WTC11 (cell line): ENCODE data around the gene MYOD1. TPM values are rescaled to one million over a fixed set of nuclear protein-coding genes. Genes with fewer than 3 reads are reported as not detected.

Experiments used
- ATAC-seq: fragments of 200-7000 bp; cut with Tn5 transposase; 2 replicates; pipeline ENCODE4 v1.10.0; 2021; ENCODE audit warnings: mild to moderate bottlenecking, moderate library complexity
- CTCF ChIA-PET: fragments of 300-600 bp; sonication (Branson Sonifier 250); formaldehyde crosslinking; loops from one replicate; lab custom pipeline; 2021; ENCODE audit warnings: antibody characterized with exemption; lab: Charles Lee
- POLR2A ChIA-PET: fragments of 350-600 bp; sonication (Branson Sonifier 250); formaldehyde crosslinking; loops from one replicate; lab custom pipeline; 2021; ENCODE audit warnings: antibody characterized with exemption; lab: Charles Lee
- DNase-seq: peaks from one replicate; pipeline ENCODE4 v3.0.0; 2021; ENCODE audit warnings: low spot score
- H3K27ac Mint-ChIP-seq: 2 replicates; pipeline ENCODE4 v1.8.0; 2021; ENCODE audit warnings: mixed read lengths
- H3K27me3 Mint-ChIP-seq: 2 replicates; pipeline ENCODE4 v1.8.0; 2021; ENCODE audit warnings: low read depth, mild to moderate bottlenecking, moderate library complexity, mixed read lengths
- H3K36me3 Mint-ChIP-seq: 2 replicates; pipeline ENCODE4 v1.8.0; 2021; ENCODE audit warnings: mixed read lengths
- H3K4me1 Mint-ChIP-seq: 2 replicates; pipeline ENCODE4 v1.8.0; 2022; ENCODE audit warnings: mixed read lengths
- H3K4me3 Mint-ChIP-seq: 2 replicates; pipeline ENCODE4 v1.8.0; 2021; ENCODE audit warnings: mild to moderate bottlenecking, moderate library complexity, mixed read lengths
- H3K9me3 Mint-ChIP-seq: 2 replicates; pipeline ENCODE4 v1.8.0; 2021; ENCODE audit warnings: mixed read lengths
- ATF1 ChIP-seq: sonication (generic); formaldehyde crosslinking; IDR thresholded peaks from 2 replicates; pipeline ENCODE4 v1.8.1; 2023; ENCODE audit warnings: mild to moderate bottlenecking, moderate library complexity, missing genetic modification reagents
- CBFB ChIP-seq: sonication (generic); formaldehyde crosslinking; IDR thresholded peaks from 2 replicates; pipeline ENCODE4 v1.8.1; 2022; ENCODE audit warnings: mild to moderate bottlenecking, low read depth, missing genetic modification reagents
- E2F5 ChIP-seq: sonication (generic); formaldehyde crosslinking; IDR thresholded peaks from 2 replicates; pipeline ENCODE4 v1.8.1; 2022; ENCODE audit warnings: mild to moderate bottlenecking, moderate library complexity, missing genetic modification reagents
- ELF4 ChIP-seq: sonication (generic); formaldehyde crosslinking; IDR thresholded peaks from 2 replicates; pipeline ENCODE4 v1.8.1; 2022; ENCODE audit warnings: low read depth, mild to moderate bottlenecking, moderate library complexity, missing genetic modification reagents
- FOXJ3 ChIP-seq: sonication (generic); formaldehyde crosslinking; IDR thresholded peaks from 2 replicates; pipeline ENCODE4 v1.9.0; 2021; ENCODE audit warnings: missing genetic modification reagents, mild to moderate bottlenecking, borderline replicate concordance
- FOXP1 ChIP-seq: sonication (generic); formaldehyde crosslinking; IDR thresholded peaks from 2 replicates; pipeline ENCODE4 v1.8.0; 2022; ENCODE audit warnings: missing genetic modification reagents, mild to moderate bottlenecking, moderate library complexity, borderline replicate concordance
- GABPB1 ChIP-seq: sonication (generic); formaldehyde crosslinking; IDR thresholded peaks from 2 replicates; pipeline ENCODE4 v1.8.1; 2023; ENCODE audit warnings: mild to moderate bottlenecking, missing genetic modification reagents
- IRF1 ChIP-seq: sonication (generic); formaldehyde crosslinking; IDR thresholded peaks from 2 replicates; pipeline ENCODE4 v1.8.0; 2023; ENCODE audit warnings: missing genetic modification reagents
- MAX ChIP-seq: sonication (generic); formaldehyde crosslinking; IDR thresholded peaks from 2 replicates; pipeline ENCODE4 v1.8.0; 2022; ENCODE audit warnings: mild to moderate bottlenecking, missing genetic modification reagents
- NR1H2 ChIP-seq: sonication (generic); formaldehyde crosslinking; IDR thresholded peaks from 2 replicates; pipeline ENCODE4 v1.9.0; 2021; ENCODE audit warnings: mild to moderate bottlenecking, moderate library complexity, missing genetic modification reagents
- NR2C2 ChIP-seq: sonication (generic); formaldehyde crosslinking; IDR thresholded peaks from 2 replicates; pipeline ENCODE4 v1.8.0; 2022; ENCODE audit warnings: mild to moderate bottlenecking, missing genetic modification reagents
- RELA ChIP-seq: sonication (generic); formaldehyde crosslinking; IDR thresholded peaks from 2 replicates; pipeline ENCODE4 v1.8.1; 2022; ENCODE audit warnings: missing genetic modification reagents, mild to moderate bottlenecking, borderline replicate concordance
- SMAD4 ChIP-seq: sonication (generic); formaldehyde crosslinking; IDR thresholded peaks from 2 replicates; pipeline ENCODE4 v1.8.0; 2022; ENCODE audit warnings: mild to moderate bottlenecking, missing genetic modification reagents
- TEAD4 ChIP-seq: sonication (generic); formaldehyde crosslinking; IDR thresholded peaks from 2 replicates; pipeline ENCODE4 v1.8.0; 2022; ENCODE audit warnings: mild to moderate bottlenecking, missing genetic modification reagents
- USF2 ChIP-seq: sonication (generic); formaldehyde crosslinking; IDR thresholded peaks from 2 replicates; pipeline ENCODE4 v1.8.1; 2023; ENCODE audit warnings: mild to moderate bottlenecking, missing genetic modification reagents, moderate library complexity
- ZNF121 ChIP-seq: sonication (generic); formaldehyde crosslinking; IDR thresholded peaks from 2 replicates; pipeline ENCODE4 v1.8.0; 2023; ENCODE audit warnings: missing genetic modification reagents
- ZNF138 ChIP-seq: sonication (generic); formaldehyde crosslinking; conservative IDR thresholded peaks from 2 replicates; pipeline ENCODE4 v1.8.1; 2022; ENCODE audit warnings: mild to moderate bottlenecking, moderate library complexity, missing genetic modification reagents
- ZNF219 ChIP-seq: sonication (generic); formaldehyde crosslinking; IDR thresholded peaks from 2 replicates; pipeline ENCODE4 v1.8.0; 2023; ENCODE audit warnings: missing genetic modification reagents, mild to moderate bottlenecking, borderline replicate concordance
- ZNF317 ChIP-seq: sonication (generic); formaldehyde crosslinking; IDR thresholded peaks from 2 replicates; pipeline ENCODE4 v1.8.1; 2023; ENCODE audit warnings: low read depth, mild to moderate bottlenecking, moderate library complexity, missing genetic modification reagents, borderline replicate concordance
- ZNF416 ChIP-seq: fragments of 250-450 bp; sonication (Bioruptor Pico); IDR thresholded peaks from 2 replicates; pipeline ENCODE4 v1.9.0; 2021; ENCODE audit warnings: mild to moderate bottlenecking, inconsistent platforms
- ZNF423 ChIP-seq: fragments of 250-450 bp; sonication (Bioruptor Pico); IDR thresholded peaks from 2 replicates; pipeline ENCODE4 v2.1.2; 2022; ENCODE audit warnings: mild to moderate bottlenecking, moderate library complexity
- ZNF532 ChIP-seq: fragments of 250-450 bp; sonication (Bioruptor Pico); IDR thresholded peaks from 2 replicates; pipeline ENCODE4 v1.9.0; 2021; ENCODE audit warnings: mild to moderate bottlenecking, borderline replicate concordance
- total RNA-seq: library from RNA; stranded (reverse); gene quantifications from 3 replicates; pipeline ENCODE4 v1.2.3, GENCODE V29; 2021

The MYOD1 gene
- total RNA-seq, 1 experiment from 2014 or later = not detected

GRCh38 chr11:17718510-17718962 lies 835 bp upstream of the MYOD1 start:
- CTCF ChIA-PET = interaction anchor here (0.7 to 6.4 kb wide), 25 partner anchors 9 to 335 kb away, joined by 3 to 161 read pairs (median 4); partner anchors contain the start of genes KCNC1 and OTOG
- H3K36me3 Mint-ChIP-seq = no peaks in the 10 kb centered on the region
- H3K4me1 Mint-ChIP-seq = peaks cover 11% of the 10 kb centered on the region
- H3K4me3 Mint-ChIP-seq = peak overlapping the region; percentile 69
- no peak for TF ChIP-seq ZNF423 (CRISPR knock-in tag)
- no peak for TF ChIP-seq GABPB1 (CRISPR knock-in tag)
- no peak for TF ChIP-seq ATF1 (CRISPR knock-in tag)
- TF ChIP-seq FOXJ3 (CRISPR knock-in tag) = no peak
- TF ChIP-seq ZNF416 (CRISPR knock-in tag) = no peak
- peaks cover 4% of the 10 kb centered on the region for H3K27me3 Mint-ChIP-seq
- DNase-seq = no peak
- POLR2A ChIA-PET = no interaction called here
- H3K27ac Mint-ChIP-seq = no peak overlapping the region
- no peak for ATAC-seq
- no peaks in the 10 kb centered on the region for H3K9me3 Mint-ChIP-seq

GRCh38 chr11:17719938-17720795 lies 796 bp downstream of the MYOD1 start:
- Mint-ChIP-seq H3K9me3 (no peaks in the 10 kb centered on the region), H3K27ac (no peak overlapping the region), H3K4me1 (peaks cover 11% of the 10 kb centered on the region), H3K27me3 (peaks cover 5% of the 10 kb centered on the region; the same call in 1 of the 2 replicates), H3K4me3 (peak overlapping the region; percentile 58), H3K36me3 (no peaks in the 10 kb centered on the region)
- DNase-seq (peak; percentile 67), ATAC-seq (peak; percentile 62)
- POLR2A ChIA-PET = interaction anchor here (0.9 kb wide), 1 partner anchor 11 kb away, joined by 4 read pairs; no protein-coding TSS in a partner anchor
- CTCF ChIA-PET = interaction anchor here (0.7 to 6.4 kb wide), 35 partner anchors 8 to 484 kb away, joined by 3 to 161 read pairs (median 4); partner anchors contain the start of genes KCNC1, KCNJ11 and OTOG
- peak; percentile 71; the same call in 1 of the 2 replicates for TF ChIP-seq TEAD4 (CRISPR knock-in tag)
- TF ChIP-seq ZNF121 (CRISPR knock-in tag) = no peak
- peak; percentile 48 for TF ChIP-seq E2F5 (CRISPR knock-in tag)
- TF ChIP-seq GABPB1 (CRISPR knock-in tag) = no peak
- TF ChIP-seq ZNF138 (CRISPR knock-in tag) = no peak
- peak; percentile 46; the same call in 1 of the 2 replicates for TF ChIP-seq NR1H2 (CRISPR knock-in tag)
- TF ChIP-seq FOXP1 (CRISPR knock-in tag) = peak; percentile 86
- TF ChIP-seq NR2C2 = peak; percentile 67; the same call in 1 of the 2 replicates
- TF ChIP-seq SMAD4 (CRISPR knock-in tag) = peak; percentile 80; the same call in 1 of the 2 replicates
- TF ChIP-seq ZNF219 = 0 out of 2 replicates have a peak, but pooled peaks have one; percentile 70
- TF ChIP-seq RELA (CRISPR knock-in tag) = peak; percentile 66; the same call in 1 of the 2 replicates
- peak; percentile 89 for TF ChIP-seq MAX
- TF ChIP-seq ELF4 (CRISPR knock-in tag) = peak; percentile 62; the same call in 1 of the 2 replicates
- TF ChIP-seq USF2 (CRISPR knock-in tag) = peak; percentile 35; the same call in 1 of the 2 replicates
- no peak for TF ChIP-seq ZNF317
- 0 out of 2 replicates have a peak, but pooled peaks have one; percentile 70 for TF ChIP-seq CBFB
- TF ChIP-seq ZNF532 (CRISPR knock-in tag) = 0 out of 2 replicates have a peak, but pooled peaks have one; percentile 42
- TF ChIP-seq IRF1 (CRISPR knock-in tag) = 0 out of 2 replicates have a peak, but pooled peaks have one; percentile 65
